Measurements from ENCODE around the gene C12orf43.

C12orf43 gene

DNA sequence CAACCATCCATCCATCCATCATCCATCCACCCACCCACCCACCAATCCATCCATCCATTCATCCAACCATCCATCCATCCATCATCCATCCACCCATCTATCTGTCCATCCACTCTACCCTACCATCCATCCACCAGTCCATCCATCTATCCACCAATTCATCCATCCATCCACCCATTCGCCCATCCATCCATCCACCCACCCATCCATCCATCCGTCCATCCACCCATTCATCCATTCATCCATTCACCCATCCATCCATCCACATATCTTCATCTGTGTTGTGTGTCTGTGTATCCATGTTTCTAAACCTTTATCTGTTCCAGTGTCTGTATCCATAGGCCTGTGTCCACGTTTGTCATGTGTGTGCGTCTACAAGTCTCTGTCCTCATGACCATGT lies 28.1 kb downstream of the C12orf43 start:
- no peak for DNase-seq (ENCODE audit: low spot score)
- TF ChIP-seq, protein P1, sequence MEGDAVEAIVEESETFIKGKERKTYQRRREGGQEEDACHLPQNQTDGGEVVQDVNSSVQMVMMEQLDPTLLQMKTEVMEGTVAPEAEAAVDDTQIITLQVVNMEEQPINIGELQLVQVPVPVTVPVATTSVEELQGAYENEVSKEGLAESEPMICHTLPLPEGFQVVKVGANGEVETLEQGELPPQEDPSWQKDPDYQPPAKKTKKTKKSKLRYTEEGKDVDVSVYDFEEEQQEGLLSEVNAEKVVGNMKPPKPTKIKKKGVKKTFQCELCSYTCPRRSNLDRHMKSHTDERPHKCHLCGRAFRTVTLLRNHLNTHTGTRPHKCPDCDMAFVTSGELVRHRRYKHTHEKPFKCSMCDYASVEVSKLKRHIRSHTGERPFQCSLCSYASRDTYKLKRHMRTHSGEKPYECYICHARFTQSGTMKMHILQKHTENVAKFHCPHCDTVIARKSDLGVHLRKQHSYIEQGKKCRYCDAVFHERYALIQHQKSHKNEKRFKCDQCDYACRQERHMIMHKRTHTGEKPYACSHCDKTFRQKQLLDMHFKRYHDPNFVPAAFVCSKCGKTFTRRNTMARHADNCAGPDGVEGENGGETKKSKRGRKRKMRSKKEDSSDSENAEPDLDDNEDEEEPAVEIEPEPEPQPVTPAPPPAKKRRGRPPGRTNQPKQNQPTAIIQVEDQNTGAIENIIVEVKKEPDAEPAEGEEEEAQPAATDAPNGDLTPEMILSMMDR (IDR thresholded peaks at IDR 0.05; ENCODE audit: borderline replicate concordance, control extremely low read depth, extremely low read depth, insufficient read depth, missing control alignments), result no peak
- in situ Hi-C loops (cut with MboI; ENCODE audit: low sequenced_read_pairs, unreplicated experiment), result no loop called here

DNA sequence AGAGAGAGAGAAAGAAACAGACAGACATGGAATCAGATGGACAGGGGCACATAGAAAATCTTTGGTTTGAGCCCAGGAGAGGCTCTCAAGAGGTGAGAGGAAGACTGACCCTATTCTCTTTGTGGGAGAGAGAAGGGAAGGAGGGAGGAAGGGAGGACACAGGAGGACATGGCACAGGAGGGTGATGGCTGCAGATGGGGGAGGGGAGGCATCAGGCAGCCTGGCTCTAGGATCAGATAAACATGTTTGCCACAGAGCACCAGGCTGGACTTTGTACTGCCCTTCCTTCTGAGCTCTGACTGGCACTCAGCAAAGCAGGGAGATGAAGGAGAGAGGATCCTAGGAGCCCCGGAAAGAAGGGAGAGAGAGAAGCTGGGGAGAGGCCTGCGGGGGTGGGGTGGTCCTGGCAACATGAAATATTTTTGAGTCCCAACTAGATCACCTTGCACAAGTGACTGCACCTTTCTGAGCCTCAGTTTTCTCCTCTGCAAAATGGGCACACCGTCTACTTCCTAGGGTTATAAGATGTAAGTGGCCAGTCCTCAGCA lies 31.9 kb downstream of the C12orf43 start:
- in situ Hi-C loops (cut with MboI; ENCODE audit: low sequenced_read_pairs, unreplicated experiment), result no loop called here
- no peak for DNase-seq (ENCODE audit: low spot score)
- TF ChIP-seq, protein P1 (IDR thresholded peaks at IDR 0.05; ENCODE audit: borderline replicate concordance, control extremely low read depth, extremely low read depth, insufficient read depth, missing control alignments), result no peak

DNA sequence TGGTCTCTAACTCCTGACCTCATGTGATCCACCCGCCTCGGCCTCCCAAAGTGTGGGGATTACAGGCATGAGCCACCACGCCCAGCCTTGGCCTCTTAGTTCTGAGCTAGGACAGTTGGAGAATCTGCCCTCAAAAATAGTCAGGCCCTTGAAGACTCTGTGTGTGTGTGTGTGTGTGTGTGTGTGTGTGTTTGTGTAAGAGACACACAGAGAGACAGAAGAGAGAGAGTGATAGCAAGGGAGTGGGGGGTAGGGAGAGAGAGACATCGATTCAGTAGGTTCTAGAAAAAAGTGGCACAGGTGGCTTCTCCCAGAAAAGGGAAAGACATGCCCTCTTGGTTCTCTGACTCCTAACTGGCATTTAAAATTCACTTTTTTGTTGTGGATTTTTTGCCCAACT lies 32.5 kb downstream of the C12orf43 start:
- TF ChIP-seq, protein P1 (IDR thresholded peaks at IDR 0.05; ENCODE audit: borderline replicate concordance, control extremely low read depth, extremely low read depth, insufficient read depth, missing control alignments), result no peak
- in situ Hi-C loops (cut with MboI; ENCODE audit: low sequenced_read_pairs, unreplicated experiment), result no loop called here
- no peak for DNase-seq (ENCODE audit: low spot score)

DNA sequence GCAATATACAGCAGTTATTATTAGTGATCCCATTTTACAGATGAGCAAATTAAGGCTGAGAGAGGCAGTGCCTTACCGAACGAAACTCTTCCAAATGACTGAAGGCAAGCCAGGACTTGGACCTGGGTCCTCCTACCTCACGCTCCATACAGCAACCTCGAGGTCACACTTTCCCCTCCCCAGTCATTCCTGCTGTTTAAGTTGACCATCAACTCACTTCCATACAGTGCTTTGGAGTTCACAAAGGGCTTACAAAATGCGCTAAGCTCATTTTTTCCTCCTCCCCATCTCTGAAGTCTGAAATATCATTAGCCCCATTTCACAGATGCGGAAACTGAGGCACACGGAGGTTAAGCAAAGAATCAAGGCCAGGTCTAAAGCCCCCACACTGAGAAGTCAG lies 33.6 kb downstream of the C12orf43 start:
- in situ Hi-C loops (cut with MboI; ENCODE audit: low sequenced_read_pairs, unreplicated experiment), result no loop called here
- TF ChIP-seq, protein P1 (IDR thresholded peaks at IDR 0.05; ENCODE audit: borderline replicate concordance, control extremely low read depth, extremely low read depth, insufficient read depth, missing control alignments), result no peak
- DNase-seq (ENCODE audit: low spot score), result no peak

DNA sequence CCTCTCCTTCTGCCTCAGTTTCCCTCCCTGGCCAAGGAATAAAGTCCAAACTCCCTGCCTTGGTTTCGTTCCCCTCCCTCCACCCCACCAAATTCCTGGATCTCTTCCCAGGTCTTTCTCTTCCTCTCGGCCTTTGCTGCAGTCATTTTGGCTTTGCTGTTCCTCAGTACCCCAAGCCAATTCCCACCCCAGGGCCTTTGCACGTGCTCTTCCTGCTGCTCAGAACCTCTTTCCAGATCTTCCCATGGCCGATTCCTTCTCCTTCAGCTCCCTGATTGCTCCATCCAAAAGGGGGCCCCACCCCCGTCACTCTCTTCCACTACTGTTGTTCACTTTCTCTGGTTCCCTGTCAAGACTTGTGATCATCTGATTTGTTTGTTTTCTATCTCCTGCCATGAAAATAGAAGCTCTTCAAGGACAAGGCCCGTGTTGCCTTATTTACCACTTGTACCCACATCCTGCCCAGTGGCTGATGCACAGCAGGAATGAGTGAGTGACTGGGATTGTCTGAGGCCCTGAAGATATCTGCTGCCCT lies 34.8 kb downstream of the C12orf43 start:
- TF ChIP-seq, protein P1 (IDR thresholded peaks at IDR 0.05; ENCODE audit: borderline replicate concordance, control extremely low read depth, extremely low read depth, insufficient read depth, missing control alignments), result no peak
- in situ Hi-C loops (cut with MboI; ENCODE audit: low sequenced_read_pairs, unreplicated experiment), result no loop called here
- no peak for DNase-seq (ENCODE audit: low spot score)

DNA sequence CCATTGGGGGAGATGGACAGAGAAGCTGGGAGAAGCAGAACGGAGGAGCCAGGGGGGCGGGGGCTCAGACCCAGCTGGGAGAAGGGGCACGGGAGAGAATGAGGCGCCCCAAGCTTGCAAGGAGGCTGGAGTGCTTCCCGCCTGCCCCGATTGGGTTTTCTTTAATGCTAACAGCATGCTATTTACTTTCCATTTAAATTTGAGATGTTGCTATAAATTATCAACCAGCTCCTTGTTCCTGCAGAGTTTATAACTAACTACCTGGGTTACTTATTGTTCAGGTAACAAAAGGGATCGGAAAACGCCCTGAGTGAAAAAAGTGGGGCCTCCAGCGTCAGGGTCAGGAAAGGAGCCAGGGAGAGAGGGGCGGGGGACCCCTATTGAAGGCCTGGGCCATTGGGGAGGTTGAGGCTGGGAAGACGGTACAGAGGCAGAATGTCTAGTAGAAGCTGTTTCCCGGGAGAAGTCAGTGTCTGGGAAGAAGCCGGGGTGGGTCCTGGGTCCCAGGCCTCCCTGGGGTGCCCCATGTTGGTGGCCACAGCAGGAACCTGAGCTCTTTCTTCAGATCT lies 35.4 kb downstream of the C12orf43 start:
- in situ Hi-C loops (cut with MboI; ENCODE audit: low sequenced_read_pairs, unreplicated experiment), result no loop called here
- DNase-seq (ENCODE audit: low spot score), result no peak
- TF ChIP-seq, protein P1 (IDR thresholded peaks at IDR 0.05; ENCODE audit: borderline replicate concordance, control extremely low read depth, extremely low read depth, insufficient read depth, missing control alignments), result no peak
